Renal pelvis (tissue), 4 donors: Measurements from ENCODE around the gene KCNK5. TPM values are rescaled to one million over a fixed set of nuclear protein-coding genes. Genes with fewer than 3 reads are reported as not detected.

Source experiments
- DNase-seq: peaks from one replicate; pipeline ENCODE4 v3.0.0-alpha.2; 2013
- polyA plus RNA-seq, 3 donors: library from polyadenylated mRNA; unstranded; fragments of 120-200 nt; gene quantifications; one replicate each; pipeline ENCODE4 v1.2.1, GENCODE V29; 2013; ENCODE audit not compliant: insufficient read length in 3 of 3

KCNK5 gene
- polyA plus RNA-seq, 3 donors = 10.7 to 15.0 (median 14.1) TPM

DNA sequence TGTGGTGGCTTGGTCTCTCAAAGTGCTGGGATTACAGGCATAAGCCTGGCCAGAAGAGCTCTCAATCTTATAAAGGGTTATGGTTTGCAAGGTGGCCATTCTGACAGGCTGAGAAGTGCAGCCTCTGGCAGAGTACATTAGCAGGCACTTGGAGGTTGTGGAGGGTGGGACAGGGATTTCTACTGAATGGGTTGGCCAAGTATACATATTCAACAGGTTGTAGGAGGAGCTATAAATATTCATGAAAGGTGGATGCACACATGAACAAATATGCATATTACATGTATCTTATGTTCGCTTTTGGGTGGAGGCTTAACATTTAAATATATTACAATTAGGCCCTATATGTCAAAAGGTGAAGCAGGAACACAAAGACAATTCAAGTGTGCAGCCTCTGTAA lies 20.0 kb upstream of the KCNK5 start:
- DNase-seq = no peak

DNA sequence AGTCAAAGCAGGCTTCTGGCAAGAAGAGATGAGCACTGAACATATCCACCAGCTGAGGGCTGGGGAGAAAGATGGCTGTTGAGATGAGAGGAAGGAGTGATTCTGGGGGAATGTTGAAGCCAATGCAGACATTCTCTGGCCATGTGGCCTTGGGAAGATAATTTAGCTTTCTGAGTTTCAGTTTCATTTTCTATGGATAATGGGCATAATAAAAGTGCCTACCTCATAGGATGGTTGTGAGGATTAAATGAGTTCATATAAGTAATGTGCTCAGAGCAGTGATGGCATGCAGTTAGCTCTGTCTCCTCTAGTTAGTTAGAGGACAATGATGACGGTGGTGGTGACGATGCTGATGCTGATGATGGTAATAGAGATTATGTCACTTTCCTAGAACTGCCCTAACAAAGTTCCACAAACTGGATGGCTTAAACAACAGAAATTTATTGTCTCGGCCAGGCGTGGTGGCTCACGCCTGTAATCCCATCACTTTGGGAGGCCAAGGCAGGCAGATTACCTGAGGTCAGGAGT lies 18.5 kb upstream of the KCNK5 start:
- no peak for DNase-seq

DNA sequence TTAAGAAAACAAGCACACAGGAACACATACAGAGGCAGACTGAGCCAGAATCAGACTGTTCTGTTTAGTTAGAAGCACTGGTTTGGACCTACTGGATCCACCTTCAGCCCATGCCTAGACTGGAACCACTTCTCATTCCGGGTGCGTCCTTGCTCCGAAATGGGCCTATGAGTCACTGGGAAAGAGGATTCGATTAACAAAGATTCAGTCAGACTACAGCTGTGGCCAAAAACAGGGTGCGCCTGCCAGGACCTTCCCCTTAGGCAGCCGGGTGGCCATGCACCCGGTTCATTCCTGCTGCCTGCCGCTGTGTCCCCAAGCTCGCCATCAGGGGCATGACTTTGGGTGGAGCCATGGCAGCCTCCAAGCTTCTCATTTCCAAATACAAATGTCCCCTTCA lies 14.5 kb upstream of the KCNK5 start:
- no peak for DNase-seq

DNA sequence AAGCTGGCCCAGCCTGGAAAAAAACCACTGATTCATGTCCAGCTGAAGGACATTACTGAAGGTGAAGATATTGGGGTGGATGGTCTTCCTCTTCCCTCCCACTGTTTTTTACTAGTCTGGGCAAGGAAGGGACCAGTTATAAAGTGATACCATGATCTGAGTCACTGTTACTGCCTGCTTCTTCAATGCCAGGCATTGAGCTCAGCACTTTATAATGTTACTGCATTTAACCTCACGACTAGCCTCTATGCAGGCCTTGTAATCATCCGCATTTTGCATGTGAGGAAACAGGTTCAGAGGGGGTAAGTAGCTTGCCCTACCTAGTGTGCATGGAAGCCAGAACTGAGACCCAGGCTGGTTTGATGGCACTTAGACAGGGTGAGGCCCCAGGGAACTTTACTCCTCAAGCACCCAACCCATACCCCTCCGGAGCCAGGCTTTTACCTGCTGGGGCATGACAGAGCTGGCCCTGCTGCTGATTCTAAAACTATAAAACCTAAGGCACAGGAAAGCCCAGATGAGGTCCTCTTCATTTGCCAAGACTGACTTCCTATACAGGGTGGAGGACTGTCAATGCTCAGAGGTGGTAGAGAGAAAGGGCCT lies 11.0 kb upstream of the KCNK5 start:
- DNase-seq = no peak

DNA sequence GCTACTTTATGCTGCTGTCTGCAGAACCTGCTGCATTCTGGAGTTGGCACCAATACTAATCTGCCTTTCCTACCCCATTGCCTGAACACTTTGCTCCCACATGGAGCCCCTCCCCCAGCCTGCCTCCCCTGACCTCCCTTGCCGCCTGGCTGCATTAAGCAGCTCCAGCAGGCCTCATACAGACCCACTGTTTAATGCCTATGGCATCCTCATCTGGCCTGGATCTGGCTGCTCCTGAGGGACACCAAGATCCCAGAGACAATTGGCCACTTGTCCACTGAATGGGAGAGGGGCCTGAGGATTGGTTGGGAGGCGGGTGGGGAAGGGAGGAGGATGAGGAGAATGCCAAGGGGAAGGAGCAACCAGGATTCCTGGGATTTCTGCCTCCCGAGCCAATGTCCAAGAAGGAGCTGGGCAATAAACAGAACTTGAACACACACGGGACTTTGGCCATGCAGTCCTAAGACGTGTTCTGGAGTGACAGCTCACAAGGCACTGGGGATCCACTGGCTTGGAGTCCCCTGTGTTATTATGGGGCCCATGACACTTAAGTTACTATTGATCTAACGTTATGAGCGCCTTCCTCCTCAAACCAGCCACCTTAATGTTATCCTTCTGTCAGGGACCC lies 10.4 kb upstream of the KCNK5 start:
- no peak for DNase-seq

DNA sequence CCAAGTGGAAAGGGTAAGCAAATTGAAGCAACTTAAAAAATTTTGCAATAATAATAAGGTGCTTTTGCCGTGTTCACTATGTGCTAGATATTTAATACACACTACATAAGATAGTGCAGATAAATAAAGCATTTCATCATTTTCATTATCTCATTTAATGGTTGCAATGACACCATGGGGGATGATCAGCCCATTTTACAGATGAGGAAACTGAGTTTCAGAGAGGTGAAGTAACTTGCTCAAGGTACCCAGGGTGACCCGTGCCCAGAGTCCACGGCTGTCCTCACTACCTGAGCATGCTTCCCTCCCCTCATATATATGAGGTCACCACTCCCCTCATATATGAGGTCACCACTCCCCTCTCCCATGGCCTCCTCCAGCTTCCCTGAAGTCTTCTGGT lies 7.5 kb upstream of the KCNK5 start:
- DNase-seq = no peak

DNA sequence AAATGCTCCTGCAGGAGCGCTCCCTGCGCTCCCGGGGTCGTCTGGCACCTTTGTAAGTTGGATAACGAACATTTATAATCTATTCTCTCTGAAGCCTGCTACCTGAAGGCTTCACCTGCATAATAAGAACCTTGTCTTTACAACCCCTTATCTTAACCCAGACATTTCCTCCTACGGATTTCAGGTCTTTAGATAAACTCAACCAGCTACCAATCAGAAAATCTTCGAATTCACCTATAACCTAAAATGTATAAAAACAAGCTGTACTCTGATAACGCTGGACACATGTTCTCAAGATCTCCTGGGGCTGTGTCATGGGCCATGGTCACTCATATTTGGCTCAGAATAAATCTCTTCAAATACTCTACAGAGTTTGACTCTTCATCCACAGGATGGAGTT lies 4.1 kb upstream of the KCNK5 start:
- no peak for DNase-seq

DNA sequence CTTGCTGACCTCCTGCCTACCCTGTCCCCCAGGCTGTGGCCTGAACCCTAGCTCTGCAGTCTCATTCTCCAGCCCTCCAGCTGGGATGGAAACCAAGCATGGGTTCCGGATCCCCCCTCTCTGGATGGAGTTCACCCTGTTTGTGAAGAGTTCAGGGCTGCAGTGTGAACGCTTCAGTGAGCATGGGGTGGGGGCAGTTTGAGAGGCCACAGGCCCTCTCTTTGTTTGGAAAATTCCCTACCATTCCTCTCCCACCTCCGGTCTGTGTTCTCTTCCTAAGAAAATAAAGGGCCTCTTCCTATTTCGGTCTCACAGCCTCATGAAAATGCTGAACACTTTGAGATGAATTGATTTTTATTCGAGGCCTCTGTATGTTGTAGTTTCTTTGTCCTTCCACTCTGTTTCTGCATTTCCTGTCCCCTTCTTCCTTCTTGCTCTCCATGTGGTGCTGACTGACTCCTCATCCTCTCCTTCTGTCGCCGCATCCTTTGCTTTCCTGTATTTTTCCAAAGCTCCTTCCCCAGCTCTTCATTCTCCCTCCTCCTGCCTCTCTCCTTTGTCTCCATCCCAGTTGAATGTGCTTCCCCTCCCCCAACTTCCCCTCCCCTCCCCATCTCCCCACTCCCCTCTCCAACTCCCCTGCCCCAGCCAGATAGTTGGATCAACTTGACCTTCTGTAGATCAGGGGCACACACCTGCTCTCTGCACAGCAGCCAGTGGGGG lies 2.4 kb upstream of the KCNK5 start:
- no peak for DNase-seq

DNA sequence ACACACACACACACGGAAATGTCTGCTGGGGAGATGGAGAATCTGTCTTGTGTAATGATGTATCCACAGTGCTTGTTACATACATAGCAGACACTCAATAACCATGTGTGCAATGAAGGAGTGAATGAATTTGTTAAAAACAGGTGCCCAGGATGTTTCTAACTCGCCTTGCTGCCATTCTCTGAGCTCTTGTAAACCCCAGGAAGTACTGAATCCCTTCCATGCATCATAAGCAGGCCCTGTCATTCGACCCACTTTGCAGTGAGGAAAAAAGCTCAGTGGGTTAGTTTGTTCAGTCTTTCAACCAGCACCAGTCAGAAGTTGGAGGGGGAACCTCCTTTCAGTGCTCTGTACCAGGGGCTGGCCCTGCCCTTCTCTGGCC lies 1.4 kb upstream of the KCNK5 start:
- DNase-seq = no peak

DNA sequence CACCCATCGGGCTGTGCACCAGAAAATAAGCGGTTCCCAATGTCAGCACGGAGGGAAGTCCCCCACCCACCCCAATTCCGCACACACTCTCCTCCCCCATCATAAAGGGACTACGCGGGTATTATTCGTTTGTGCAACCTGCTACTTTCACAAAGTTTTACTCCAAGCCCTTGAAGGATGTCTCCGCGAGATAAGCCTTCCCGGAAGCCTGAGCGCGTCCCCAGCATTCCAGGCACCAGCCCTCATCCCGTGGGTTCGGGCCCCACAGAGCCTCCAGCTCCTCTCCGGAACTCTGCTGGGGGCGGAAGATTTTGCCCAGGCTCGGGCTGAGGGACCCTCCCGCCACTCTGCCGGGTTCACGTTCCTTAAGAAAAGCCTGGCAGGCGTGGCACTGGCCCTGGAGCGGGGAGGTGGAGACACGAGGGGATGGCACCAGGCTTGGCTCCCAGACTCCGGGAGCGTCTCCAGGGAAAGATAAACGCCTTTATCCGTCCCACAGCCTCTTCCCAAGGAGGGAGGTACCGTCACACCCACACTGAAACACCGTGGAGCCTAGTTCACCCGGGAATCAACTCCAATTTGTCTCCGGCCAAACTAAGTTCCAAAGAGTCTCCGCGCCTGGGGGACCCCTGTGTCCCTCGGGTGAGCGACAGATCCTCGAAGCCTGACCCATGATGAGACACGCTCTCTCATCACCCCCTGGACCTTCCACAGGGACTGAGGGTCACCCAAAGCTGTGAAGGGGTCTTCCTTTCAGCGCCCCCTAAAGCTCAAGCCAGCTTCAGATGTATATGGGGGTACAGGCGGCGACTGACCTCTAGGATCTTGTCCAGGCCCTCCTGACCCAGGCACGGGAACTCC lies 934 bp downstream of the KCNK5 start:
- DNase-seq = no peak

DNA sequence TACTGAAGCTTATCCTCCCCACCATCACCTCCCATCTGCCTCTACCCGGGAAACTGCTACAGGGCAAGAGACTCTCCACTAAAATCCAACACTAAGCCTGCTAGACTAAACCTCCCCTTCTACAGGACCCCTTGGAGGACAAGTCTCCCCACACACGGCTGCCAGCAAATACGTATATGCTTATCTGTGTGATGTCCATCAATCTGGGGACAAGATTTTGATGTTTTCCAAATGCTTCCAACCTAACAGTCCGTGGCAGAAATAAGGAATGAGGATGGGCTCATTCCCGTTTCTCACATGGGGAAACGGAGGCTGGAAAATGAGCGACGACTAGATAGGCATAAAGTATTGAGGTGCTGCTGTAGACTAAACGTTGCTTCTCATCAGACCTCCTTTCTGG lies 1.8 kb downstream of the KCNK5 start:
- DNase-seq = no peak

DNA sequence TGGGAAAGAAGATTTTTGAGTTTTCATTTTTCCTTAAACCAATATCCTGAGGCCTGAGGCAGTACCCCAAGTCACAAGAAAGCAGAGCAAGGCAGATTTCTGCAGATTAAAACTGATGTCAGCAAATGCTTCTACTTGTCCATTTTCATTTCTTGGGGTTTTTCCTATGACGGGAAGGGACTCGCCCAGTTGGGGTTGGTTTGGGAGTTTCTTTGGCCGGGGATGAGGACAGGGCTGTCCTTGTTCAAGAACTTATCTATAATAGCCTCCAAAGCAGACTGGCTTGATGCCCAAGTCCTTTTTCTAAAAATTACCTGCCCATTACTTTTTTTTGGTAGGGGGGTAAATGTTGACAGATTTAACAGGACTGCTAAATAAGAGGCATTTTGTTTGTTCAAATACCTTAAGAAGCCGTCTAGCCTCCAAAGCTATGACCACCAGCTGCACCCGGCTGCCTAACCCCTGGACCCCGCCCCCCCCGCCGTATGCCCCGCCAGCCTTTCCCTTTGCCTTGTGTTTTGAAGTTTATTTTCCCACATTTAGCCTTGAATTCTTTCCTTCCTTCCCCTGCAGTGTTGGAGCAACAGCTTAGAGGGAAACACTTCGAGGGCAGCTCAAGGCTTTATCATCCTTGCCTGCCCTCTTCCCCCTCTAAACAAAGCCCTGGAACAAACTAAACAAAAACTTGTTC lies 2.5 kb downstream of the KCNK5 start:
- no peak for DNase-seq

DNA sequence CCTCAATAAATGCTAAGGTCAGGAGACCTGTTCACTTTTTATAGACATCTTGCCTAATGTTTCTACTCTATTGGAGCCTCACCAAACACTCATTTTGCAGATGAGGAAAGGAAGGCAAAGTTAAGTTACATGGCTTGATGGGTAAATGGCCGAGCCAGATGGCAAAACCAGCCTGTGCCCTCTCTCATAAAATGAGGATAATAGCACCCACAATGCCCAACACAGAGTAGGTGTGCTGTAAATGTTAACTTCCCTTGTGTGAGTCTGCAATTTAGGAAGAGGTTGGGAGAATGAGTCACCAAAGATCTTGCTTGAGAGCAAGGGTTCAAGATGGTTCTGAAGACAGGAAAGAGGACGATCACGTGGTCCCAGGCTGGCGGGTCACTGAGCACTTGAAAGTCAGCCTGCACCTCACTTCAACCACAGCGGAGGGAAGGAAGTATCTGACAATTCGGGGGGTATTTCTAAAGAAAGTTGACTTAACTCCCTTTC lies 3.3 kb downstream of the KCNK5 start:
- no peak for DNase-seq

DNA sequence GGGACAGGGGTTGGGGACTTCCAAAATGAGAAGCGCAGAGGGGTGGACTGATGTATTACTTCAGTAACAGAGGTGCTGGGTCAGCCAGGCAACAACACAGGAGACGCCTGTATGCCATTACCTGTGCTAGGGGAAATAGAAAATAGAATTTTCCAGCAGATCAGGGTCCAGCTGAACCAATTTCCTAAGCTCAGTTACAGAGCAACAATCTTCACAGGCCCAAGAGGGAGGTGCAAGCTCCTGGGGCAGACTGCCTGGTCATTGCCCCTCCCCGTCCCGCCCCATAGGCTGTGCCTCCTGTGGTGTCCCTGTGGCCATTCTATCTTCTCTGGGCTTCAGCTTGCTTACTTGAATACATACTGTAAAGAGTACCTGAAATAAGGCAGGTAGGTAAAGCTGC lies 3.7 kb downstream of the KCNK5 start:
- no peak for DNase-seq

DNA sequence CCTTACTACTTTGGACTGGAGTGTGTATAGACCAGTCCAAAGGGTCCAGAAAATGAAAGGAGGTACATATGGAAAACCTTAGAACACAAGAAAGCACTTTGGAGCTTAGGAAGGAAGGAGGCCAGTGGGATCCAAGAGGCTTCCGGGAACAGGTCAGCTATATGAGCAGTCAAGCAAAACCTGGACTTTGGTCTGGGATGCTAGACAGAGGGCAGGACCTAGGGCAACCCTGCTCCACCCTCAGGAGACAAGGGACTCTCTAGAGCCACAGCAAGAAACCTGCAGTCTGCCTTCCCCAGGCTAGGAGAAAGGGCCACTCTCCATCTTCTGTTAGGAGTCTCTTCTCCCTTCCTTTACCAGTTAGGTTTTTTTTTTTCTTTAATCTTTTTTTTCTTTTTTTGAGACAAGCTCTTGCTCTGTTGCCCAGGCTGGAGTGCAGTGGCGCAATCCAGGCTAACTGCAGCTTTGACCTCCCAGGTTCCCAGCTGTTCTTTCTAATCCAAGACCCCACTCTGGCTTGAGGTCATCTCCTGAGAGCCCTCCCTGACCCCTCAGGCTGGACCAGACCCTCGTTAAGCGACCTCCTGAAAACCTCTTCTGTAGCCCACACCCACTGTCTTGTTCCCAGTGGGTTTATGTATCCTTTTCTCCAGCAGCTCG lies 4.6 kb downstream of the KCNK5 start:
- no peak for DNase-seq

DNA sequence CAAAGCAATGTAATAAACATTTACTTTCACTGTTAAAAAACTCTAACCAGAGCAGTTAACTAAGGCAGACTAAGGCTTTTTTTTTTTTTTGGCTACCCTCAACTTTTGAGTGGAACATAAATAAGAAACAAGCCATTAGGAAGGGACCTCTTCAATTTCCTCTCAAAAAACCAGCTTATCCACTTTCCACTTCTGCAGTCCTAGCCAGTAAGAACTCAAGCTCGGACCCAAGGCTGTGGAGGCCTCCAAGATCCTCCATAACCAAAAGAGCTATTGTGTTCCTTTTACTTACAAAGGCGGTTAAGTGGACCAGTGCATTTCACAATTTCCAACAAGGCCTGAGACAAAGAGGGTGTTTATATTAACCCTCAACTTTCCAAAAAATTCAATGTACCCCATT lies 5.3 kb downstream of the KCNK5 start:
- DNase-seq = no peak

DNA sequence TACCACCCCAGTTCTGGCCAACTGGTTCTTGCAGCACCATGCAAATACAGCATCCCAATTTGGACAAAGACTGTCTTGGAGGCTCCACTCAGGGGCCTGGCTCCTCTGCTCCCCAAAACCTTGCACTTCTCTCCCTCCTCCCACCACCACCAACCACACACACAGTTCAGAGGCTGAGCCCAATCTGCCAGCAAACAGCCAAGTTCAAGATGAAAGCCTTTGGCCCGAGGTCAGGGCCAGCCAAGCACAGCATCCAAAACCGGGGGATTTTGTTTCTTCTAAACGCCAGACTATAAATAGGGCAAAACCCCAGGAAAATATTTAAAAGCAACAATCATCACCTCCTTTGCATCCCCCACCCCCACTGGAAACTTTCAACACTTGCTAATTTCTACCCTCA lies 5.7 kb downstream of the KCNK5 start:
- DNase-seq = no peak

DNA sequence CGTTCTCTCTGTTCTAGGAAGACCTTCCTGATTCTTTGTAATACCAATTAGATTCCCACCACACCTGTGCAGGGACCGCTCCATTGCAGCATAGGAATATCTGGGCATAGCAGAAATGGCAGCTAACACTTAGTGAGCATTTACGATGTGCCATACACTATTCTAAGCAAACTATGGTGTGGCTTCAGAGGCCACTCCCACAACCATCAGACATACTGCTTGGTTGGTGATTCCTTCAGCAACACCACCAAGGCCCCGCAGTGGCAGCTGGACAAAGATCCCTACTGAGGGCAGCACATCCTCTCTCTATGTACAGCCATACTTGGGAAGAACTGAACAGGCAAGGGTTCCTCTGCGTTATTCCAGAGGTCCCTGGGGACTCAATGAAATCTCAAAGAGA lies 6.2 kb downstream of the KCNK5 start:
- DNase-seq = no peak

DNA sequence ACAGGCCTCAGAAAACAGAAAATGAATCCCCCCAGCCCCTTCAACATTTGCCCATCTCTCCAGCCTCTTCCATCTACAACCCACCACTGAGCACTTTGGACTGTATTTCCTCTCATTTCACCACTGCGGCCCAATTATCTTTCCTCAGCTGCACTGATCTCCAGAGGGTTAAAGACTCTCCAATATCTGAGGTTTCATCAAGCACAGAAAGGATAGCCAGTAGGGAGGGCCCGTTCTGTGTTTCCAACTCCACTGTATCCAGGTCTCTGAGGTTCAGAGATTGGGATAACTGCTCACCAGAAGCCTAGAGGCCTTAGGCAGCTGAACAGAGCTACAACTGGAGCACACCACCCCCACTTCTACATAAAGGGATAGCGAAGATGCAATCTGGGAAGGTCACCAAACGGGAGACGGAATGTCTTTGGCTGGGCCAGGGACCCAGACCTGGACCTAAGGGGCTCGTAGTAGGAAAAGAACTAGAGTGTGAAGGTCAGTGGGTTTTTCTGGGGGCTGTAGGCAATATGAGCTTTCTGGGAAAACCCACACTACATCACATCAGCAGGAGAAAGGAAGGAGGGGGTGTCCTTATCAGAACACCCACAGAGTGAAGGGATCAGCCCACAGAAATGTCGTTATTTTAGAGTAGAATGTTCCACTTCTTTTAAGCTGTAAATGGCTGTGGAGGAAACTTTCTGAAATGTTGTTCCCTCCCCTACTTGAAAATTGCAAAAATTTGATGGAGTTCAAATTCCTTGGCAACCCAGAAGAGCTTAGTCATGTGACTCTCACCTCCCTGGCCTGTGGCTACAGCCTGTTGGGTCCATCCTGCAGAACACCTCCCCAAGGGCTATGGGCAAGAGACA lies 7.3 kb downstream of the KCNK5 start:
- no peak for DNase-seq

DNA sequence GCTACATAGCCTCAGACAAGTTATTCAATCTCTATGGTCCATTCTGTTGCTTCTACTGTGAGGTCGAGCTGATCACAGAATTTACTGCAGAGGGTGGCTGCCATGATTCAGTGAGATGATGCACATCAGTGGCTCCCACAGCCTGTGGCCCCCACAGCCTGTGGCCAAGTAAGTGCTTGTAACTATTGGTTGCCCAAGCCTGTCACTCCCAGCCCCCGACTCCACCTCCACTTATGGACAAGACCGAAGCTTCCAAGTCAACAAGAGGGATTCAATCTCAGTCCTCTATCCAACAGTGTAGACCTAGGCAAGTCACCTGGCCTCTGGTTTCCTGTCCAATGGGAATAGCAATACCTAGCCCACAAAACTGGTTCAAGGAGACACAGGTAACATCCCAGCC lies 8.2 kb downstream of the KCNK5 start:
- DNase-seq = no peak
